ENCODE measurements around the gene BTBD9.

DNA sequence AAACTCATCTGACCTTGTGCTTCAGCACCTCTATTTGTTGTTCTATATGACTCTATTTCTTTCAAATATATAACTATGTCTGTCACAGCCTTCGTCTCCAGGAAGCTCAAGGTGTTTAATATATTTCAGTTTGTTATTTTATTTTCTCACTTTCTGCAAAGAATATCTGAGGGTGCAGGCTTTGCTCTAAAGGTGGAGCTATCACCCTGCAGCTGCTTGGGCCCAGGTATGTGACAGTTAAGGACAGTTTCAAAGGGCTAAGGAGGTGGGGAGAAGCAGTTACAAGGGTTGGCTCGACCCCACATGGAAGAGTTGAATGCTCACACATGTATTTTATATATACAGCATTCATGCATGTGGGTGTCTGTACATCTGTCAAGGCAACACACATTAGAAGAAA is 405.6 kb downstream of the BTBD9 start:
- TF ChIP-seq CTCF (optimal IDR thresholded peaks at IDR 0.05 in 1 of 3, IDR thresholded peaks at IDR 0.05 in 1 of 3, conservative IDR thresholded peaks at IDR 0.05 in 1 of 3; ENCODE audit: extremely low read depth in 1 of 3, insufficient read depth in 2 of 3, low read length in 3 of 3) (peak in 1 of 3 experiments; percentile 20), EZH2 (IDR thresholded peaks at IDR 0.05; ENCODE audit: low read length) (no peak)
